ENCODE measurements around the gene MAGEB1.

MAGEB1 gene

DNA sequence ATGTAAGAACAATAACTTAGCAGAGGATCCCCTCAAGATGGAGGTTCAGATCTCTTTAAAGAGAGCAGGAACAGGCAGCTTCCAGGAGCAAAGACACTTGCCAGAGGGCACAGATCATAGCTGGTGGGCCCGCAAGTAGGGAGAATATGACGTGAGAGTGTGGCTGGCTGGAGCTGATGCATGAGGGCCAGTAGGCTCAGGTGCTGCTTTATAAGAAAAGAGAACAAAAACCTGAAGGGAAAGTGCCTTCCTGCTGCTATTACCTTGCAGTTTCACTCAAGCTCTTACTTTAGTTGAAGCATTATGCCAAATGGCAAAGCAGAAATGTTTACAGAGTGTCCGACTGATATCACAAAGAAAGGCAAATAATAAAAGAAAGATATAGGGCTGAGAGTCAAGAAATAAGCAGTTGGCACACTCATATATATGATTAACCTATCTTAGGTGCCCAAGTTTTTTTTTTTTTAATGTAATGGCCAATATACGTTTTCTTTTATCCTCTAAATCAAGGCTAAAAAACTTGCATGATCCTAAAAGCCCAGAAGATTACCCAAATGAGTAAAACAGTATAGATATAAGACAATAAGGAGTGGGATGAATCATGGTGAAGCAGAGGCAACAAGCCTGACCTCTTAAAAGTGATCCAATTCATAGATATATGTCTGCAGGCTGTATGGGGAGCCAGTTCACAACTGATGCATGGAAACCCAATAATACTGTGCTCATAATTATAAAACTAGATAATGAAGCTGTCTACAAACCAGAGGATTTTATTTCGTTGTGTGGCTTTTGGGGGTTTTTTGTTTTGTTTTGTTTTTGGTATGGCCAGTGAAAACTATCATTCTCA, 49.7 kb downstream of the MAGEB1 start:
- DNase-seq (ENCODE audit: low read depth), result no peak

DNA sequence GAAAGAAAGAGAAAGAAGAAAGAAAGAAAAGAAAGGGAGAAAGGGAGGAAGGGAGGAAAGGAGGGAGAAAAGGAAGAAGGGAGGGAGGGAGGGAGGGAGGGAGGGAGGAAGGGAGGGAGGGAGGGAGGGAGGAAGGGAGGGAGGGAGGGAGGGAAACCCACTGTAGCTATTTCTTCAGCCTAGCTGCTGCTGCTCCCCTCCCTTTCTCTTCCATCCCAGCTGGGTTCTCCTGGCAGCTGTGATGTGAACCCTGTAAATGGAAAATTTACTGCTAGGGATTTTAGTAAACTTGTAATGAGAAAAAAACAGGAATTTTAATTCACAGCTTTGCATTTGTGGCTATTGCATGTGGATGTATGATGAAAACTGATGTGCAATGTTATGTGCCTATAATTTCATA, 54.3 kb downstream of the MAGEB1 start:
- DNase-seq (ENCODE audit: low read depth), result no peak

Measured in stimulated activated CD8-positive, alpha-beta memory T cell treated with anti-CD3 and anti-CD28 coated beads, Interleukin-15, amount 100 ng/mL, for 24 hours (primary cell).